TTC549 (cell line): ENCODE measurements around the gene TMEM273.

Experiments
- FAIRE-seq: peaks from 2 replicates; lab custom pipeline; 2012; peaks lifted over from hg19 to GRCh38; lab: Jason Lieb, UNC

Gene TMEM273

DNA sequence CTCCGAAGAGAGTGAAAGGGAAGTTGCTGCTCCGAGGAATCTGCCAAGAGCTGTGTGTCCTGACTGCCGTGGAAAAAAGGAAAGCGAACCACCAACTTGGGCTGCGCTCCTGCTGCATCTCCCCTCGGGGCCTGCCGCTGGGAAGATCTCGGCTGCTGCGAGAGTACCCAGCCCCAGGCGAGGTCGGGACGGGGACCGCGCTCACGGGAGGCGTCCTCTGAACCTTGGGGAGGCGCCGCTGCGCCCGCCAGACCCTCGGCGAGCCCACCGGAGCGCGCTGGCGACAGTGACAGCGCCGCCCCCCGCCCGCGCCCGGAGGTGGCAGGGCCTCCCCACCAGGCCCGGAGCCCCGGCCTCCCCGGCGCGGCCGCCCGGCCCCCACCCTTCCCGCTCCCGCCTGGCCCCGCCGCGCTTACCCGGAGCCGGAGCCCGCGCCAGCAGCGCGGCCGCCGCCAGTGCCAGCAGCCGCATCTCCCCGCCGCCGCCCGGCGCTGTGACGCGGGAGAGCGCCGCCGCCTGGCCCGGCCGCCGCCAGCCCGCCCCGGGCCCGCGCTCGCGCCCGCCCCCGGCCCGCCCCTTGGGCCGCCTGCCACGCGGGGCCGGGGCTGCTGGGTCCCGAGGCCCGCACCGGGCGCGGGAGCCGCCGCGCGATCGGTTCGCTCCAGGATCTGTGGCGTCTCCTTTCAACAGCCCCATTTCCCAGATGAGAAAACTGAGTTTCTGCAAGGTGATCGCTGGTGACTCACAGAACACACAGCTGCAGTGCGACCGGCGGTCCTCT, 73.0 kb downstream of the TMEM273 start, which contains the start of gene VSTM4:
Gene VSTM4, minus strand, starts transcription at position 508 of the 781 bp plus-strand sequence. Its CDS starts 37 bp downstream, at position 471.
- no peak for FAIRE-seq

DNA sequence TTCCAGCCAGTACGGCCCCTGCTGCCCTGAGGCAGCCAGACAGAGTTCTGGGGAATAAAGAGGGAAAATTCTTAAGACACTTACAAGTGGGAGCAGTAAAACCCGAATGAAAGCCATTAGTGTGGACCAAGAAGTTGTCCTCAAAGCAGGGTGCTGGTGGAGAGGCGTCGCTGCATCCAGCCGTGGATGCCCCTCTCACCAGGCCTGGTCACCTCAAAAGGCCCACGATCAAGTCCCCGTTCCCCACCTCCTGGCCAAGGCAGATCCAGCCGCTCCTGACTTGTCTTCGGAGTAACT, 73.5 kb downstream of the TMEM273 start:
- no peak for FAIRE-seq

DNA sequence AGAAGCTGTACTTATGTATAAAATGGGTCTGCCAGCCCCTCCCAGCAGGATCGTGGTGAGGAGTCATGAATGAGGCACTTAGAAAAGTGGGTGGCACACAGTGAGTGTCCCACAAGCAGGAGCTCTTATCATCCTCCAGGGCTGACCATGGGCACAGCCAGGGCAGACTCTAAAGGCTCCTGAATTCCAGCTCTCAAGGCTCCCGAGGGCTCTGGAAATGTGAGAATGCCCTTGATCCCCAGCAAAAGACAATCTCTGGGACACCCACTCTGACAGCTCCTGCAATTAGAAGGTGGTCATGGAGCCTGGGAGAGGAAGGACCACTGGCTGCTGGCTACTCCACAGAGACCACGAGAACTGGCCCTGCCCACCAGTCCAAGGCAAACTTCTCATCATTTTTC, 74.5 kb downstream of the TMEM273 start:
- no peak for FAIRE-seq

DNA sequence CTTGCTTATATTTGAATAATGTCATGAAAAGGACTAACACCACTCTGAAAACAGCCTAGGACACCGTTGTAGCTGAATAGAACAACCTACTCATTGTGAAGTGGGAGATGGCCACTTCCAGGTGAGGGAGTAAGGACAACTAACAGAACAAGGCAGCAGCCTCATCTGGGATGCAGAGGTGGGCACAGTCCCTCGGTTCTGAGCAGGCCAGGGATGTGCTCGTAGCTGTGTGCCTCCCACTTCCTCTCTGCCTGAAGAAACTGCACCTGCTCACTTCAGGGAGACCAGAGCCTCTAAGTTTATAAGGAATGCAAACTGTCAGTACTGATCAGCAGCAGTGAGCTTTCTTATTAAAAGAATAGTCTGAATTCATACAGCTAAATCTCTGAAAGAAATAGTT, 75.3 kb downstream of the TMEM273 start:
- FAIRE-seq, result no peak

DNA sequence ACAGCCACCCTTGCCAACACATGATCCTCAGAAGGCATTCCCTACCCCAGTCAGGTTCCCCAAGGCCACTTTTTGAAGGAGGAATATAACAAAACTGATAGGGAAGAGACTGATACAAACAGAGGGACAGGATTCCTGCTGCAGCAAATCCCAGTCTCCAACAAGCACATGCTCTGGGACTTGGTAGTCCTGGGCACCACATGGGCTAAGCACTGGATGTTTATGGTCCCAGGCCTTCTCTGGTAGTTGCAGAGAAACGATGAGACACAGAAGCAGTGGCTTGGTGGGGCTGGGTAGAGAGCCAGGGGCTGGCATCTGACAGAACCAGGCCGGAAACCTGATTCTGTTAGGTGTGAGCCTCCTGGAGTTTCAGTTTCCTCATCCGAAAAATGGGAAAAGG, 76.1 kb downstream of the TMEM273 start:
- no peak for FAIRE-seq

DNA sequence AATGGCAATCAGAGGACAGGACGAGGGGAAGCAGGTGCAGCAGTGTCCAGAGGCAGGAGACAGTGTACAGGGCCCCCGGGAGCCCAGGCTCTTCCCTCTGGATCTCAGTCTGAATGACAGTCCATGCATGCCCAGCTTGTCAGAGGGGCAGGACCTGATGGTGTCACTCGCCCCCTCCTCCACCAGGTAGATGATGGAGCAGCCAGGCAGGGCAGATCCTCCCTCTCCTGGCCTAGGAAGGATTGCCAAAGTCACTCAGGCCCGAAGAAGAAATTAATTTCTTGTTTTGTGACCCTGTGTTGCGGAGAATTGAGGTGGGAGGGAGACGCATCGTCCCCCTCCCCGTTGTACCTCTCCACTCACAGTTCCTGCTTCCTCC, 76.9 kb downstream of the TMEM273 start:
- no peak for FAIRE-seq

DNA sequence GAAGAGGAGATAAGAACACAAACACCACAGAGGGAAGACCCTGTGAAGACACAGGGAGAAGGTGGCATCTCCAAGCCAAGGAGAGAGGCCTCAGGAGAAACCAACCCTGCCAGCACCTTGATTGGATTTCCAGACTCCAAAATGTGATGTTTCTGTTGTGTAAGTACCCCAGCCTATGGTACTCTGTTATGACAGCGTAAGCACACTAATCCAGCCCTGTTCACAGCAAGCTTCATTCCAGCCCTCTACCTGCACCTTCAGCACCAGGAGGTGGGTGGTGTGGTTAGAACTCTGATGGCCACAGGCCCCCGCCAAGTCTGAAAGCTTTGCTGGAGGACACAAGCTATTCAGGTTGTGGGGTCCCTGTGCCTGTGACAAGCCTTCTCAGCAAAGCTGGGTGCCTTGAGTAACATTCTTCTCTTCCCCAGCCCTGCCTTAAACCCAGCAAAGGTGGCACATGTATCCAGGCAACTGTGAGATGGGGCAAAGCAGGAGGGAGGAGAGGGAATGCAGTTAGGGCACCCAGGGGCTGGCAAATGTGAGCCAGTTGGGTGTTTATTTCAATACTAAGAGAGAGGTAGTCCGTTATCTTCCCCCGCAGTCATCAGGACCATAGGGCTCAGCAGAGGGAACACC, 77.4 kb downstream of the TMEM273 start:
- FAIRE-seq, result no peak

DNA sequence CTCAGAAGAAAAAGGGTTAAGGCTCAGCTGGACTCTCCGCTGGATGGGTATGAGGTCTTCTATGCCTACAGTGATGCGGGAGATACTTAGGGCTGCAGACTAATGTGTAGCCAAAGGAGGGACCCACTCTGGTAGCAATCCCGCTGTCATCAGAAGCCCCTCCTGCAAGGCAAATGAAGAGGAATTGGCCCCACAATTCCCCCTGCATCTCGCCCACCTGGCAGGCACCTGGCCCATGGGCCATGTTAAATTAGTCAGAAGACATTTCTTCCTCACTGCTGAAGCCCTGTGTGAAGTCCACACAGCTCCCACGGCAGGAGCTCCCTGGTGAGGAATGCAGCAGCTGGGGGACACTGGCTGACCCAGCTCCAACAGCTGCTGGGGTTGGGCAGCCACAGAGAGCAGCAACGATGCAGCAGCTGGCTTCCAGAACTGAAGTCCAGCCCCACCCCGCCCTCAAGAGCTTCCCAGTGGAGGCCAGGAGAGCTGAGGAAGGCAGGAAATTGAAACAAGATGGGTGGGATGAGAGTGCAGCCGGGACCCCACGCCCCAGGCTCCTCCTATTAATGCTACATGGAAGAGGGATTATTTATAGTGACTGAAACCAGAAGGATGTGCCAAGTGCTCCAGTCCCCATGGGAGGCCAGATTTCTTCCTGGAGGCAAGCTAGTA, 78.4 kb downstream of the TMEM273 start:
- FAIRE-seq, result no peak

DNA sequence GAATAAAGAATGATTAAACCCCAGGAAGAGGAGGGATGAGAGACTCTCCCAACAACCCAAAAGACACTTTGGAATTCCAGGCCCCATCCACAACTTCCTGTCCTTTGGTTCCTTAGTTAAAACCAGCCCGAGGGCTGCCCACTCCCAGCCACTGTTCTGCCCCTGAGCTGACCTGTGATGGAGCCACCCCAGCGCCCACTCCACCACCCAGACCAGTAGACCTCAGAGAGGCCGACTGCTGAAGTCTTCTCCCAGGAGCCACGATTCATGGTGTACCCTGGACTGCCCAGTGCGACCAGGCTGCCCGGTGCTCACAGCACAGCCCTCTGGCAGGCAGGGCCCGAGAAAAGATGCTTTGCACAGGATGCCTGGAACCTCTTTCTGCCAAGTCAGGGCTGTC, 79.5 kb downstream of the TMEM273 start:
- FAIRE-seq, result no peak

DNA sequence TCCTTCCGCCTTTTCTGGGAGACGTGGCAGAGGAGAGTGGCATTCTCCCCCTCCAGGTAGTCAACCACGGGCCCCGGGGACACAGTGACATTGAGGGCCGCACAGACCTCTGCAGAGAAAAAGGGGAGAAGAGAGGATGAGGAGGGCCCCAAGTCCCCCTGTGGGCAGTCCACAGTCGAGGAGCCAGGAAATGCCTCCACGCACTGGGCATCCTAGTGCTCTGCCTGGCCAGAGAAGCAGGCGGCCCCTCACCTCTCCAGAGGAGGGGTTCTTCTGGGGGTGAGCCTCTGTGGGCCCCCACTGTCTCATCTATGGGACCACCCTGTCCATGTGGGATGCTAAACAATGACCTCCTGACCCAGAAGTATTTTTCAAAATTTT, 80.3 kb downstream of the TMEM273 start:
- FAIRE-seq, result no peak

DNA sequence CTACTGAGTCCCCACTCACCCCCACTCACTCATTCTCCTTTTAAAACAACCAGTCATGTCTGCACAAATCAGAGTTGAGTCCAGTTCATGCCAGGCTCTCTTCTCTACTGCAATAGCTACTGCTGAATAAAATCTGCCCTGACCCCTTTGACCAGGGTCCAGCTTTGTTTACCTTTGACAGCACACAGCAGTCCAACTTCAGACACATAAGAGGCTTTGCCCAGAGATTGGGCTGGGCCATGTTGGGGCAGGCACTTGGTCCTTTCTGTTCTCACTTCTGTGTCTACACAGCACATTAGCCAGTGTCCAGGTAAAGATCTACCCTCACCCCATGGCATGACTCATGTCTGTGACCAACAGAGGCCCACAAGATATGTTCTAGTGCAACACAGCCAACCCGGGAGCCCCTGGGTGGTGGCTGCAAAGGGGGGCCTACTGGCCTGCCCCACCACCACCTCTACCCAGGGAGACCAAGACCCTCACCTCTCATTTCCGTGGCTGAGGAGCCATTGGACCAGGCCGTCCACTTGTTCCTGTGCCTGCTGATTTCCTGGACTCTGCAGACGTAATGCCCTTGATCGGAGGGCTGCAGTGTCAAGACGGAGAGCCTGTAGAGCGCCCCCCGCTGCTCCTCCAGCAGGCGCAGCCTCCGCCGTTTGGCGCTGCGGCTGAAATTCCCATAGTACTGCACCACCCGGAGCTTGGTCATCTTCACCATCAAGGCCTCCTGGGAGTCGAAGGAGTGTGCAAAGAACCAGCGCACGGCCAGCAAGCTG, 80.9 kb downstream of the TMEM273 start:
- no peak for FAIRE-seq

DNA sequence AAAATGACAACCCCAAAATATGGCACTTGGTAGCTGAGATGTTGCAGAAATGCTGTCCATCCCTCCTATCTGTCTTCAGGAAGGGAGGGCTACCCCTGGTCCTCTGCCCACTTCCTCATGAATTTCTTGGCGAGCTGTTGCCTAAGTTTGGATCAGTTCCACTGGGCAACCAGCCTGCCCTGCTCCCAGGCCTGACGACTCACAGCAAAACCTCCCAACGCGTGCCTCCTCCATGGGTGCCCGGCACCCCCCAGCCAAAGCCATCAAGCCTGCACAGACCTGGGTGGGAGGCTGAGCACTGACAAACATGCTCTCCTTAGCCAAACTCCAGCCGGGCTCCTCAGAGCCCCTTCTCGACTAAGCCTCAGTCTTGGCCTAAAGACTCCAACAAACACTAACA, 81.7 kb downstream of the TMEM273 start:
- FAIRE-seq, result no peak

DNA sequence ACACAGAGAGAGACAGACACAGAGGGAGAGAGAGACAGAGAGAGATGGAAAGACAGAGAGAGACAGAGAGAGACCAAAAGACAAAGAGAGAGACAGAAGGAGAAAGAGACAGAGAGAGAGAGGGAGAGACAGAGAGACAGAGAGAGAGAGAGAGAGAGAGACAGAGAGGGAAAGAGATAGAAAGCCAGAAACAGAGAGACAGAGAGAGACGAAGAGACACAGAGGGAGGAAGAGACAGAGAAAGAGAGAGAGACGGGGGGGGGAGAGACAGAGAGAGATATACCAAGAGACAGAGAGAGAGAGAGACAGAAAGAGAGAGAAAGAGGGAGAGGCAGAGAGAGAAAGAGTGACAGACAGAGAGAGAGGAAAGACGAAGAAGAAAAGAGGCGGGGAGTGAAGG, 83.1 kb downstream of the TMEM273 start:
- no peak for FAIRE-seq
